Hepatocyte (in vitro differentiated cells): ENCODE results near the gene ADAMTS9. TPM values are rescaled to one million over a fixed set of nuclear protein-coding genes. Genes with fewer than 3 reads are reported as not detected.

ENCODE experiments used
- DNase-seq: peaks from one replicate; pipeline ENCODE4 v3.0.0-alpha.2; 2016; ENCODE audit warnings: low spot score
- H2AFZ ChIP-seq: fragments of 200-600 bp; sonication (generic); 2 replicates; pipeline ENCODE4 v1.6.0; 2016; ENCODE audit warnings: antibody characterized with exemption, mild to moderate bottlenecking
- H3K27ac ChIP-seq: fragments of 200-600 bp; sonication (generic); 2 replicates; pipeline ENCODE4 v1.5.1; 2016; ENCODE audit warnings: mild to moderate bottlenecking
- H3K27me3 ChIP-seq: fragments of 200-600 bp; sonication (generic); 2 replicates; pipeline ENCODE4 v1.6.1; 2016
- H3K36me3 ChIP-seq: fragments of 200-600 bp; sonication (generic); replicated peaks from 2 replicates; pipeline ENCODE4 v1.5.1; 2016; ENCODE audit warnings: low read depth; ENCODE audit not compliant: insufficient read depth
- H3K4me1 ChIP-seq: fragments of 200-600 bp; sonication (generic); 2 replicates; pipeline ENCODE4 v1.5.1; 2016; ENCODE audit warnings: mild to moderate bottlenecking, moderate library complexity; ENCODE audit not compliant: insufficient read depth
- H3K4me2 ChIP-seq: fragments of 200-600 bp; sonication (generic); 2 replicates; pipeline ENCODE4 v1.6.0; 2016
- H3K4me3 ChIP-seq: fragments of 200-600 bp; sonication (generic); 2 replicates; pipeline ENCODE4 v1.5.1; 2016; ENCODE audit warnings: mild to moderate bottlenecking
- H3K79me2 ChIP-seq: fragments of 200-600 bp; sonication (generic); 2 replicates; pipeline ENCODE4 v1.6.0; 2017; ENCODE audit warnings: mild to moderate bottlenecking
- H3K9me2 ChIP-seq: fragments of 200-600 bp; sonication (generic); replicated peaks from 2 replicates; pipeline ENCODE4 v1.6.0; 2017; ENCODE audit warnings: mild to moderate bottlenecking; ENCODE audit not compliant: insufficient read depth
- H3K9me3 ChIP-seq: fragments of 200-600 bp; sonication (generic); 2 replicates; pipeline ENCODE4 v1.5.1; 2016; ENCODE audit warnings: low read depth, mild to moderate bottlenecking
- H4K20me1 ChIP-seq: fragments of 200-600 bp; sonication (generic); 2 replicates; pipeline ENCODE4 v1.6.0; 2016; ENCODE audit warnings: mild to moderate bottlenecking; ENCODE audit not compliant: insufficient read depth, poor library complexity, severe bottlenecking
- CTCF ChIP-seq: fragments of 200-600 bp; sonication (generic); IDR thresholded peaks from 2 replicates; pipeline ENCODE4 v1.5.1; 2016; ENCODE audit warnings: antibody characterized with exemption, mild to moderate bottlenecking; ENCODE audit not compliant: poor library complexity
- EZH2 ChIP-seq: fragments of 200-600 bp; sonication (generic); IDR thresholded peaks from 2 replicates; pipeline ENCODE4 v1.6.1; 2016; ENCODE audit warnings: antibody characterized with exemption, mild to moderate bottlenecking, borderline replicate concordance
- EZH2phosphoT487 ChIP-seq: fragments of 200-600 bp; sonication (generic); IDR thresholded peaks from one replicate; pipeline ENCODE4 v1.6.1; 2018; ENCODE audit warnings: antibody characterized with exemption, mild to moderate bottlenecking, low read depth, moderate library complexity; ENCODE audit not compliant: unreplicated experiment, severe bottlenecking
- WGBS: methylation state at CpG from one replicate; pipeline ENCODE4 v1.1.6; 2016; ENCODE audit warnings: low lambda C conversion rate; ENCODE audit errors: missing lambda C conversion rate; 5-methylcytosine and 5-hydroxymethylcytosine counted together
- polyA plus RNA-seq: library from polyadenylated mRNA; unstranded; fragments of >200 nt; fragmentation: Nextera tagmentation; extraction: Ambion mirVana; gene quantifications from 2 replicates; pipeline ENCODE4 v1.2.1, GENCODE V29; 2016
- total RNA-seq: library from RNA; depleted of rRNA; stranded (reverse); fragments of >200 nt; gene quantifications from 2 replicates; pipeline ENCODE4 v1.2.3, GENCODE V29; 2014

ADAMTS9 gene
- total and polyA plus RNA-seq, 2 experiments from 2014 or later, result 56.9 to 145 TPM

- no peak for TF ChIP-seq EZH2
- no peak for TF ChIP-seq EZH2phosphoT487
- TF ChIP-seq CTCF, result no peak
- no peaks in the 10 kb centered on the region for H3K9me3 ChIP-seq
- H3K4me2 ChIP-seq, result no peak overlapping the region
- H3K4me3 ChIP-seq, result no peak overlapping the region
- peaks cover 9% of the 10 kb centered on the region for H4K20me1 ChIP-seq
- H3K4me1 ChIP-seq, result peaks cover 1% of the 10 kb centered on the region
- no peak overlapping the region for H3K27ac ChIP-seq
- no peaks in the 10 kb centered on the region for H3K9me2 ChIP-seq
- H3K79me2 ChIP-seq, result peaks cover 64% of the 10 kb centered on the region
- H2AFZ ChIP-seq, result no peak overlapping the region
- H3K27me3 ChIP-seq, result no peaks in the 10 kb centered on the region
- no peak for DNase-seq
- 62% methylated on average over 3 of the region's 3 CpGs for WGBS
- H3K36me3 ChIP-seq, result no peaks in the 10 kb centered on the region
Observed at GRCh38 chr3:64681827-64682226, 6.0 kb downstream of the ADAMTS9 start.

GRCh38 chr3:64681015-64681414, 6.8 kb downstream of the ADAMTS9 start:
- WGBS, result 88% methylated on average over 5 of the region's 5 CpGs
- no peaks in the 10 kb centered on the region for H3K9me2 ChIP-seq
- no peak overlapping the region for H3K4me3 ChIP-seq
- no peaks in the 10 kb centered on the region for H3K36me3 ChIP-seq
- H3K4me2 ChIP-seq, result no peak overlapping the region
- no peak for DNase-seq
- H3K27ac ChIP-seq, result no peak overlapping the region
- peaks cover 68% of the 10 kb centered on the region for H3K79me2 ChIP-seq
- H3K27me3 ChIP-seq, result no peaks in the 10 kb centered on the region
- peaks cover 9% of the 10 kb centered on the region for H4K20me1 ChIP-seq
- no peaks in the 10 kb centered on the region for H3K9me3 ChIP-seq
- TF ChIP-seq CTCF, result no peak
- TF ChIP-seq EZH2, result no peak
- peaks cover 7% of the 10 kb centered on the region for H3K4me1 ChIP-seq
- no peak overlapping the region for H2AFZ ChIP-seq

GRCh38 chr3:64680334-64680733, 7.5 kb downstream of the ADAMTS9 start:
- TF ChIP-seq EZH2, result no peak
- TF ChIP-seq EZH2phosphoT487, result no peak
- no peak for TF ChIP-seq CTCF
- H3K27me3 ChIP-seq, result no peaks in the 10 kb centered on the region
- WGBS, result 82% methylated on average over 4 of the region's 4 CpGs
- no peak overlapping the region for H2AFZ ChIP-seq
- no peak overlapping the region for H3K27ac ChIP-seq
- H3K9me3 ChIP-seq, result no peaks in the 10 kb centered on the region
- no peak overlapping the region for H3K4me2 ChIP-seq
- no peak overlapping the region for H3K4me3 ChIP-seq
- H4K20me1 ChIP-seq, result peaks cover 9% of the 10 kb centered on the region
- peaks cover 10% of the 10 kb centered on the region for H3K4me1 ChIP-seq
- H3K79me2 ChIP-seq, result peaks cover 74% of the 10 kb centered on the region
- H3K36me3 ChIP-seq, result no peaks in the 10 kb centered on the region
- DNase-seq, result no peak
- no peaks in the 10 kb centered on the region for H3K9me2 ChIP-seq

- TF ChIP-seq CTCF, result no peak
- TF ChIP-seq EZH2, result no peak
- TF ChIP-seq EZH2phosphoT487, result no peak
- Histone ChIP-seq H3K79me2 (peaks cover 73% of the 10 kb centered on the region), H3K36me3 (no peaks in the 10 kb centered on the region), H3K4me2 (no peak overlapping the region), H3K9me2 (no peaks in the 10 kb centered on the region), H4K20me1 (peaks cover 7% of the 10 kb centered on the region), H3K4me1 (peaks cover 18% of the 10 kb centered on the region), H3K9me3 (no peaks in the 10 kb centered on the region), H3K27ac (no peak overlapping the region), H3K27me3 (no peaks in the 10 kb centered on the region), H2AFZ (no peak overlapping the region), H3K4me3 (no peak overlapping the region)
- WGBS, result 70% methylated on average over 2 of the region's 2 CpGs
- DNase-seq, result no peak
Observed at GRCh38 chr3:64677961-64678716, 9.7 kb downstream of the ADAMTS9 start.
